Heart left ventricle (tissue), 13 donors: ENCODE results near the gene ITSN1.

Experiments
- CTCF ChIP-seq, 12 donors: fragments of 200-600 bp; sonication (generic) in 4 of 12; IDR thresholded peaks; one replicate each; pipeline versions ENCODE4 v1.5.0 to v1.8.0; 2018 to 2022; ENCODE audit warnings: antibody characterized with exemption in 12 of 12, mild to moderate bottlenecking in 5 of 12
- POLR2A ChIP-seq, 2 donors: fragments of 450-650 bp; IDR thresholded peaks; one replicate each; pipeline ENCODE4 v1.6.1; 2017; ENCODE audit warnings: antibody characterized with exemption in 2 of 2, mild to moderate bottlenecking in 2 of 2, moderate library complexity in 2 of 2
- donor health status: ischemic (EF 13 %, LVEDD 7.1; RV severe dilation, severe dysfunction).
- donor health status: DM: no; HTN: yes; CAD: no.
- donor health status: DM: no; HTN: no; CAD: no.
- donor health status: ischemic (EF 25% LVEDD 6.9; RV normal size, moderate dysfunction).
- donor health status: ischemic (EF 25% LVEDD 5.7; RV mildly dilated, moderate dysfunction).
- donor health status: ischemic (EF 35%, LVEDD 5.7; RV mildly dilated, moderate dysfunction).
- donor health status: nonischemic (EF 11% LVEDD 7.7; RV severe dilation, severe dysfunction).
- donor health status: DM: yes; HTN: yes; CAD: no.
- donor health status: PGD.
- donor health status: ischemic (EF 29% LVEDD 5.4; RV normal size, mild dysfunction).
- donor health status: nonischemic (EF 23%, LVEDD 6.1; RV moderate dilation, normal function).

GRCh38 chr21:33839167-33839716 is 196.9 kb downstream of the ITSN1 start:
- TF ChIP-seq POLR2A (IDR thresholded peaks at IDR 0.05) (no peak), CTCF (IDR thresholded peaks at IDR 0.05) (no peak)
